GM21786 (cell line): ENCODE data around the gene DUOXA1.
"Not testable (repeated sequence)": the region's sequence is repeated elsewhere in the genome, so short reads cannot be mapped to it uniquely, and the experiment has no call there.

ENCODE experiments used
- ATAC-seq: cut with Tn5 transposase; IDR thresholded peaks from one replicate; pipeline ENCODE4 v1.9.1; 2021; ENCODE audit not compliant: unreplicated experiment

DUOXA1 gene

DNA sequence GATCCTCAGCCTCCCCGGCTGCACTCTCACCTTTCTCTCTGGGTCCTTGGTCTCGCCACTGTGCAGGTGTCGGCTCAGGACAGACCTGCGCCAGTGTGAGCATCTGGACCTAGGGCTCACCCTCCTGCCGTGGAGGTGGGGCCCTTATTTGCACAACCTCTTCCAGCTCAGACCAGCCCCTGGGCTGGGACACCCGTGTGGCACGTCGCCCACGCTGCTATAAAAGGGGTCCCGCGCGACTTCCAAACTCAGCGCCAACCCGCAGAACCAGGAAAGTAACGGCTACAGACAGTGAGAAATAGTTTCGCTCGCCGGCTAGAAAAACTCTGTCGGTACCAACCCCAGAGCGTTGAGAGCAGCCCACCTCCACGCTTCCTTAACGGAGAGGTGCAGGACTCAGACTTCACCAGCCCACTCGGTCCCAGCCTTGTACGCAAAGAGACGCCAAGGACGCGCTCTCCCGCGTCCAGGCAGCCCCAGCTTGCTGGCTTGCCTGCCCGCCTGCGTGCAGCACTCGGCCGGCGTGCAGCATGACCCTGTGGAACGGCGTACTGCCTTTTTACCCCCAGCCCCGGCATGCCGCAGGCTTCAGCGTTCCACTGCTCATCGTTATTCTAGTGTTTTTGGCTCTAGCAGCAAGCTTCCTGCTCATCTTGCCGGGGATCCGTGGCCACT is 15.5 kb downstream of the DUOXA1 start, which contains the start of the genes DUOX2 and DUOXA2:
DUOX2 (minus strand) TSS at position 97 of the 675 bp plus-strand sequence. CDS start 761 bp downstream, outside the sequence.
DUOXA2 (plus strand) TSS at position 251 of the 675 bp plus-strand sequence; CDS start at position 531, 280 bp downstream.
- ATAC-seq = no peak

DNA sequence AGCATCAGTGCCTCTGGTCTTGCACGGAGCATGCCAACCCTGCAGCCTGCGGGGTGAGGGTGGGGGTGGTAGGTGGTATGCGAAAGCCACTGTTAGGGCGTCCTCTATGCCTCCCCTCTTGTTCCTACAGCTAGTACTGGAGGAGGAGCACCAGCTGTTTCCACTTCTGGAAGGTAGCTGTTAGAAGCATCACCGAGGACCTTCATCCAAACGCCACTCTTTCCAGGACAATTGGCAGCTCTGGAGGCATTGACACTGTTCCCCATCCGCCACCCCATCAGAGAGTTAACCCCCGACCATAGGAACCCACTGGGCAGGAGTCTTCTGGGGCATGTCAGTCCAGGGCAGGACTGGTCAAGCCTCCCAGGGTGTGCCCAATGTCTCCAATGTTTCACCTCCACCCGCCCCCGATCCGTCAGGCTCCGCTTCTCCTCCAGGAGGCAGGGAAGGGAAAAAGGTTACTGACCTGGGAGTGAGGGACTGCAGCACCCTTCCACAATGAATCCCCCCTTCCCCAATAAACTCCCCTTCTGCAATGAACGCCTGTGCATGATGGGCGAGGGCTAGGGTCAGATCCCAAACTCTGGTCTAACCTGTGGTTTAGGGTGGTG is 16.2 kb downstream of the DUOXA1 start:
- ATAC-seq = no peak

DNA sequence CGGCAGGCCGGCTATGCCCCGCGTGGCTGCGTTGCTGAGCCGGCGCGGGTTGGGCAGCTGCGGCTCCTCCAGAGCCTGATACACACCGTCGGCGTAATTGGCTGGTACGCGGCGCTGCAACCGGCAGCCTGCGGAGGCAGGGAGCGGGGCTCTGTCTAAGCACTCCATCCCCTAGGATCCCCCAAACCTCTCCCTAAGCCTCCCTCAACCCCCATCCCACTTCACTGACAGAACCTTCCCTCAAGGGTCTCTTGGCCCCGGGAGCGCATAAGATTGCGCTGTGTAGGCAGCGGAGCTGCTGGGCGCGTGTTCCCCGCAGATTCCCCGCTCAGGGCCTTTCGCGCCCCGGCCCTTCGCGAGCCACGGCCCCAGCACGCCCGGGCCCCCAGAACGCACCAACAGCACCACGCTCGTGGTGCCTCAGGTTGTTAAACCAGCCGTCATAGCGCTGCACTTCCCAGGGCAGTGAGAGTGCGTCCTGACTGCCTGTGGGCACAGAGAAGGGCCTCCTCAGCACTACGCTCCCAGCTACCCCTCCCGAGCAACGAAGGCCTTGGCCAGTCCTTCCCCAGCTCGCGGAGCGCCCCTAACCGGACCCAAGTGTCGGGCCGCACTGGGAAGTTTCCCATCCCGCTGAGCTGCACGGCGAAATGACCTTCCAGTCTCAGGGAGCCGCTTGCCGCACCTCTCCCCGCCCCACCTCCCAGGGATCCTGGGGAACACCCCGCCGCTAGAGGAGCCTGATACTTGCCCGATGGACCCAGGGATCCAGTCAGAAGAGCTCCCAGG is 16.9 kb downstream of the DUOXA1 start:
- no peak for ATAC-seq

DNA sequence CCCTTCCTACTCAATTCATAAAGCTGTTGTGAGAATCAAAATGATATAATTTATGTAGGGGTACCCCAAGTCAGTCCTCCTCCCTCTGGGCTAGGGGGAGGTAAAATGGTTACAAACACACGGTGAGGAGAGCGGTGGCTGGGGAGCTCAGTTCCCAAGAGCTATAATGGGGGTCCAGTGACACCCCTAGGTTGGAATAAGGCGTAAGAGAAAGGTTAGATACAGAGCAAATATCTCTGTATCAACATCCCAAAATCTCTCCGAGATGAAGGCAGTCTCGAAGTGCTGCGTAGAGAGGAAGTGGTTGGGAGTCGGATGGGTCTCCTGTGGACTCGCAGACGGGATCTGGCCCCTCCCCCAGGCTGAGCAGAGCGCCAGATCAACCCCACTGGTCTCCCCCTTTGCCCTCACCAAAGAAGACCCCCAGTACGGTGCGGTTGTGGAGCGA is 17.5 kb downstream of the DUOXA1 start:
- ATAC-seq = no peak

DNA sequence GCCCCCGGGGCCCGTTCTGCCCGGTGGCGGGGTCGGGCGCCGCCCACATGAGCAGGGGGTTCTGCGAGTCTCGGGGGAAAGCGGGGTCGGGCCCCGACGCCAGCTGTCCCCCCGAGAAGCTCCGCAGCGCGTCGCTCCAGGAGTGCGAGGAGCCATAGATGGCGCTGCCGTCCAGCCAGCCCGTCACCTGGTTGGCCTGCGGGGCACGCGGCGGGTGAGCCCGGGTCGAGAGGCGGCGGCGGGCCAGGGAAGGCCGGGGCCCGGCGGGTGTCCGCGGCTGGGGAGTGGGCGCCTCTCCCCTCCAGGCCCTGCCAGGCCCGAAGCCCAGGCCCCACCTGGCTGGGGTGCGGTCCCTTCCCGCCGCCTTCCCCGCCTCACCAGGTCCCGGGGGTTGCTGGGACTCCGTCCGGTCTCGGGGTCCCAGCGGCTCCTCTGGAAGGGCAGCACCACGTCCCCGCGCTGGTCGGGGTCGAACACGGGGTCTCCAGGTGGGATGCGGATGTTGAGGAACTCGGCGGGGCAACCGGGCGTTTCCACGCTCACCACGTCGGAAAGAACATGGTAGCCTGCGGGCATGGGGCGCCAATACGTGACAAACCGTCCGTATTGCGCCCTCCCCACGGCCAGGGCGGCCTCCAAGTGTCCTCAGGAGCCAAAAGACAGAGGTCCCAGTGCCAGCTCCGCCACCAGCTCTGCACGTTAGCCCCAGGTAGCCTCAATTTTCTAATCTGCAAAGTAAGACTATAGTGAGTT is 18.1 kb downstream of the DUOXA1 start:
- no peak for ATAC-seq

DNA sequence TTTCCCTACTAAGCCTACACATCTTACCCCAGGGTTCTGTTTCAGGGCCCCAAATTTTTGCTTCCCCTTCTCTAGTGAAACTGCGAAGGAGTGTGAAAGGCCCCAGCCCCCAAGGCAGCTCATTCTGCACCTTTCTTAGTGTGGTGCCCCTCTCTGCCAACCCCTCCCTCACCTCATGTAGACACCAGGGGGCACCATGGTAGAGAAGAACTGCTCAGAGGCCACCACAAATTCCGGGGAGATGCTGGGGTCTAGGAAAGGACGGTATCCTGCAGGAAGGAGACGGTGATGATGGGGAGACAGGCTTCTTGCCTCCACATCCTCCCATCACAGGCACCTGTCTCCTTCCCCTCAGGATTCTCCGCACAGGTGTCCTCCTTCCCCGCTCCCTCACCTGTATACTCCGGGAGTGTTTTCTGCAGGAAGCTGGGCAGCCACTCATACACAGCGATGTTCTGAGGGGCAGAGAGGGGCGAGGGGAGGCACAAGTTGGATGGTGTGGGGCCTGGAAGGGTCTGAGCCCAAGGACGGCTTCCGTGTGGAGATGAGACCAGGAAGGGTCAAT is 19.3 kb downstream of the DUOXA1 start:
- no peak for ATAC-seq

DNA sequence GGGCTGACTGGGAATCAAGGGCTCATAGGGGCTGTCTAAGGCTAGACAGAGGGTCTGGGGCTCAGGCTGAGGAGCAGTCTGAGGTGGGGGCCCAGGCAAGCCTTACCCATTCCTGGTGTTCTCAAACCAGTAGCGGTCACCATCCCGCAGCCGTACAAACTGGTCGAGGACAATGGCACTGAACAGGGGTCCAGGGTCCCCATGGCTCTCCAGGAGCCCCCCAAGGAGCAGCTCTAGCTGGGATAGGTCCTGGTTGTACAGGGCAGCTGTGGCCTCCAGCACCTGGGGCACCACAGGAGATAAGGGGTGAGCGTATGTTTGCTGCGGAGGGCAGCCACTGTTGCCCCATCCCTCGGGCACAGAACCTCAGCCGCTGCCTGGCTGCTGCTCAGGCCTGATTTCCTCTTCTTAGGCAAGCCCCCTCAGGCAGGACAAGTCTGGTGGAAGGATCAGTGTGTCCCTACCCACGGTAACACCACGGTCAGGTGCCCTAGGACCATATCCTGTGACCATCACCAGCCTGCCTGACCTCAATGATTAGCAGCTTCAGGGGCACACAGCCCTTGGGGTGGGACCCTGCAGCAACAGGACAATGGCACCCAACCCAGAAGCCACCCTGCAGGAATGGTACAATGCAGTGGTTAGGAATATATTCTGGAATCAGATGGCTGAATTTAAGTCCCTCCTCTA is 21.6 kb downstream of the DUOXA1 start:
- no peak for ATAC-seq

DNA sequence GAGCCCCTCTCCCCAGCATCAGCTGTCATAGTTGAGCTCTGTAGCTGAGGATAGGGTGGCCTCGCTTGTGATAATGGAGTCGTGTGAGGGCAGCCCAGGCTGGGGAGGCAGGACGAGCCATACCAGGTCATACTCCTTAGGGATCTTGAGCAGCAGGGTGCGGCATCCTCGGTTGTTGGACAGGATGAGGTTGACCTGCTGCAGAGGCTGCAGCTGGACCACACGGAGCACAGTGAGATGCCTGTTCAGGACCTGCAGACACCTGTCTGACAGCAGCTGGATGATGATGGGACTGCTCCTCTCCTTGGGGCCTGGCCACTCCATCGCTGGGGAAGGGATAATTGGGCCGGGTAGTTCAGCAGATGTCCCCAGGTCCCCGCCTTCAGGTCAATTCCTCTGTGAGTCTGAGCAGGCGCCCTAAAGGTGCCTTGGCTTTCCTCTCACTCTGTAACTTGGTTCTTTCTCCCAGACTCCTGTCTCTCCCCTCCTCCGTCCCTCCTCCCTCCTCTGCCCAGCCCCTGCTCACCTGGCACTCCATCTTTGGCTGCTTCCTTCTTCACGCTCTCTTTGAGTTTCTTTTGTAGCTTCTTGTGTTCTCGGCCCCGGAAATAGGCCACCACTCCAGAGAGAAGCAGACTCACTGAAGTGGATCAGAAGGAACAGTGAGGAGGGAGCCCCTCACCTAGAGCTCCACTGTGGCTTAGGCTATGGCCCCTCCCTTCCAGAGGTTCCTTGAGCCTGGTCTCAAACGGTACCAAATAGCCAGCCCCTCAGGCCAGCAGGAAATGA is 23.5 kb downstream of the DUOXA1 start:
- no peak for ATAC-seq

DNA sequence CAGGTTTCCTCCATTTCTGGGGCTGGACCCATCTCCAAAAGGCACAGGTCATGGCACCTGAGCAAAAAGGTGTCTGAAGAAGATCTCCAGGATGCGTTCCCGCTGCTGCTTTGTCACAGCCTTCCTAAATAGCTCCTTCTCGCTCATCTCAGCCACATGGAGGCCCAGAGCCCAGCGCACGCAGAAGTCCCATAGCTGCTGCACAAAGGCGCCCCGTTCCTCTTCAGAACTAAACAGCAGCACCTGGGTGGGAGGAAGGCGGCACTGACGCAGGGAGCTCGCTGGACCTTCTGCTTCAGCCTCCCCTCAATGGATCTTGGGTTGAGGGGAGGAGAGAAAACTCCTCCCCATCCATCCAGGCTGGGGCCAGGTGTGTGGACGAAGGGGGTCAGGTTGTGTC is 24.1 kb downstream of the DUOXA1 start:
- no peak for ATAC-seq

DNA sequence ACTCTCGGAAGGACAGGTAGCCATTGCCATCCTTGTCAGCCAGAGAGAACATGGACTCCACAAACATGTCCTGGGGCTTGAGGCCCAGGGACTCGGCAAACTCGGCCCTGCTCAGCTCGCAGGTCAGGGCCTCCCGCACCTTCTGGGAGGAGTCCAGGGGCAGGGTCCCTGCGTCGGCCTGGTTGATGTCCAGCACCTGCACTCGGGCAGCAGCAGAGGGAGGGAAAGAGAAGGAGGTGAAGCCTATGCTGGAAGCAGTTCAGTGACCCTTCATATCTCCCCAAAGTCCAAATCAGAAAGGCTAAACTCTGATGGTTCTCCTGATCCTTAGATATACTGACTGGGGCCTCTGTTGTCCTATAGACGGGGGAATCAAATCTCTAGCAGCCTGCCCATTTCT is 25.5 kb downstream of the DUOXA1 start:
- not testable (repeated sequence) for ATAC-seq

DNA sequence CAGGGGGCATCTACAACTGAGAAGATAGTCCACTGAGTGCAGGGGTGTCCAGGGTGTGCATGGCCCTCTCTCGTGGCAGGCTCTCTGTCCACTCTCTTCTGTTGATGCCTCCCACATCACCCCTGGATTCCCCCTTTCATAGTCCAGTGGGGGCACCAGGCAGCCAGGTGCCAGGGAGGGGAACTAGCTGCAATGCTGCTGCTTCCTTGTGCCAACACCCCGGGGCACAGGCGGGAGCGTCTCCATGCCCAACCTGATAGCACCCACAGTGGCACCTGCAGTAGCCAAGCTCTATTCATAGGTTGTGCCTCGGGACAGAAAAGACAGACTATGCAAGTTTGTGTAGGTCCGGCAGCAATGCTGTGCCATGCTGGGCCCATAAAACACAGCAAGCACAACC is 27.5 kb downstream of the DUOXA1 start:
- ATAC-seq = no peak

DNA sequence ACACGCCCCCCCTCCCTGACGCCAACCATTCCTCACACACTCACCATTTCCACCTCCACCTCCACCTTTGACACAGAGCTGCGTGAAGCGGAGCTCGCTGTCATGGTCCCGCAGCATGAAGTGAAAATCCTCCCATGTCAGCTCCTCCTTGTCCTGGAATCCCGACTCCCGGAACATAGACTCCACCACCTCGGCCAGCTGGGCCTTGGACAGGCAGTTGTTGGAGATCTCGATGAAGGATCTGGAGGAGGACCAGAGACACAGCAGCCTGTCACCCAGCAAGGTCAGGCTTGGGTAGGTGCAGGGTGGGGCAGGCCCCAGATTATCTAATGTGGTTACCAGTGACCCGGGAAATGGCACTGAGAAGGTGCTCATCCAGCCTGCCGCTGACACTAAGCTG is 27.9 kb downstream of the DUOXA1 start:
- no peak for ATAC-seq

DNA sequence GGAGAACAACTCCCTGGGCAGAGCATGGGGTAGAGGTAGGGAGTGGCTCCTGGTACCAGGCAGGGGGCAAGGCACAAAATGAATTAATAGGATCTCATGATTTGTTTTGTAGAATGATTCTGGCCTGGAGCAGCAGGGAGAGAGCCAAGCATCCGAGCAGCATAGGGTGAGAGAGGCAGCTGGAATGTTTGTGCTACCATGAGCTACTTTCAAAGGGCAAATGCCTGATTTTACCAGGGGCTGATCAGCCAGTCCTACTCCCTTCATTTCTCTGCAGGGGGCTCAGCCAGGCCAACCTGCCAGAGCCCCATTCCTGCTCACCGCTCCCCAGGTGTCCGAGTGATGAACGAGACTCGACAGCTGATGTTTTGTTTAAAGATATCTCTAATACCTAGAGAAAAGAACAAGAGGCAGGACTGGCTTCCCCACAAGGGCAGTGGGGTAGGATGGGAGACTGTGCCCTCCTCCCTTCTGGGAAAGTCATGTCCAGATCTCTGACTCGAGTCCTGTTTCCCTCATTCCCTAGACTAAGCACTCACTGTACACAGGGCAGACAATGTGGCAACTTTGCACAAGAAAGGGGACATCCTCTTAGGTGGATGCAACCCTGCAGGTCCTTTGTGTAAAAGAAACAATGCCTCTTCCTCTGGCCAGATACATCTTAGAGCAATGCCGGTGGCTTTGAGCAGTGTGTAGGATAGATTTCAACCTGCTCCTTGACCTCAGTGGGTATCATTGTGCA is 28.6 kb downstream of the DUOXA1 start:
- ATAC-seq = no peak

DNA sequence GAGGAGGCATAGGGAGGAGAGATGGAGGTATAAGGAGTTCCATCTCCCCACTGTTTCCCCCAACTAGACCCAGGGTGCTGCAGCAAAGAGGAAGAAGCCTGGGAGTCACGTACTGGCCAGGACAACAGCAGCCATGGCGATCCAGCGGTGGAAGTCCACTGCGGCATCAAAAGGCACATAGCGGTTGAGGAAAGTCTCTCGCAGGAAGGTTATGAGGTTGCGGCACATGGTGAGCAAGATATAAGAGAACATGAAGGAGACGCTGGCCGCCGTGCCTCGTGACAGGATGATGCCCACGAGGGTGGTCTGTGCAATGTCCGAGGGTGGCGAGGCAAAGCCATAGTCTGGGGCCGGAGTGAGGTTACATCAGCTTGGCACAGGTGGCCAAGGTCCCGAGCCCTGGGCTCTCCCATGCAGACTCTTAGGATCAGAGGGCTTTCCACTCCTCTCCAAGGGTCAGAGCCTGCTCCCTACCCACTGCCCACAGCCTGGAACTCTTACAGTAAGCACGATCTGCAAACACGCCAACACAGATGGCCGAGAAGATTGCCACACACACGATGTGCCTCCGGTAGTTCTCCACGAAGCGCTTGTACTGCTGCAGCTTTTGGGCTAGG is 30.0 kb downstream of the DUOXA1 start:
- no peak for ATAC-seq

DNA sequence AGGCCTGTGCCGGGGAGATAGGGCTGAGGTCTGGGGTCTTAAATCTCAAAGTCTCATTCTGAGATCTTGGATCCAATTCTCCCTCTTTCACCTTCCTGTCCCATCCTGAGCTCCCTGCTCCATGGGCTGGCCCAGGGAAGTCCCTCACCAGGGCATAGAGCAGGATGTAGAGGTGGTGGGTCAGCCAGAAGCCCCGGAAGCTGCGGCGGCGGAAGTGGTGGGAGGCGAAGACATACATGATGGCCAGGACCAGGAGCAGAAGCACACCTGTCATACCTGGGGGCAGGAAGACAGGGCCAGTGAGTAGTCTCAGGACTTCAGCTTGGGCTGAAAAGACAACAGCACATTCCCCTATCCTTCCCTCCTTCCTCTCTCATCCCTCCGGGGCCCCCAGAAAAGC is 32.2 kb downstream of the DUOXA1 start:
- ATAC-seq = no peak

DNA sequence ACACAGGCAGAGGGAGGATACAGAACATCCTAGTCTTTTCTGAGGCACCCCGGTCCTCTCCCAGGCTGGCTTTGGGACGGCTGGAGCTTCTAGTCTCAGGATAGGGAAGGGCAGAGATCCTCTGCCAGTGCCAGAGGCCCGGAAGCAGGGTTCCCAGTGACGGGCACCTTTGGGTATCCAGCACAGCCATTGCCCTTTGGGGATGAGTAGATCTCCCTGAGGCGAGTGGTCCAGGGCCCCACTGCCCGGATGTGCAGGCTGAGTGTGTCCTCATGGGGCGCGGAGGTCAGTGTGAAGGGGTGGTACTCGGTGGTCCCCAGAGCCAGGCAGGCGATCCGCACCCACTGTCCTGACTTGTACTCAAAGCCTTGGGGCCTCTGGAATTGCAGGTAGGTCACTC is 34.0 kb downstream of the DUOXA1 start:
- ATAC-seq = no peak

DNA sequence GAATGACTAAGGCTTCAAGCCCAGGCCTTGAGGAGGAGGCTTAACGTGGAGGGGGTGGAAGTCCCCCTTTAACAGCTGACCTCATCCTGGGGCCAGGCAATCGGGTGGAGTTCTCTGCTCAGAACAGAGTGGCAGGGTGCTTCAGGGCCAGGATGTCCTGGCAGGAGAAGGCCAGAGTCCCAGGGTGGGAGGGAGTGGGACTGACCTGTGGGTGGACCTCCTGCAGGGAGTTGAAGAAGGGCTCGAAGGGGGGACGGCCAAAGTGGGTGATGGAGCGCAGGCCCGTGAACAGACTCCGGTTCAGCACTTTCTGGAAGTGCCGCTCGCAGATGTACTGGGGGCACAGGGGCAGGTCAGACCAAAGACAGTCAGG is 35.3 kb downstream of the DUOXA1 start:
- ATAC-seq = no peak

DNA sequence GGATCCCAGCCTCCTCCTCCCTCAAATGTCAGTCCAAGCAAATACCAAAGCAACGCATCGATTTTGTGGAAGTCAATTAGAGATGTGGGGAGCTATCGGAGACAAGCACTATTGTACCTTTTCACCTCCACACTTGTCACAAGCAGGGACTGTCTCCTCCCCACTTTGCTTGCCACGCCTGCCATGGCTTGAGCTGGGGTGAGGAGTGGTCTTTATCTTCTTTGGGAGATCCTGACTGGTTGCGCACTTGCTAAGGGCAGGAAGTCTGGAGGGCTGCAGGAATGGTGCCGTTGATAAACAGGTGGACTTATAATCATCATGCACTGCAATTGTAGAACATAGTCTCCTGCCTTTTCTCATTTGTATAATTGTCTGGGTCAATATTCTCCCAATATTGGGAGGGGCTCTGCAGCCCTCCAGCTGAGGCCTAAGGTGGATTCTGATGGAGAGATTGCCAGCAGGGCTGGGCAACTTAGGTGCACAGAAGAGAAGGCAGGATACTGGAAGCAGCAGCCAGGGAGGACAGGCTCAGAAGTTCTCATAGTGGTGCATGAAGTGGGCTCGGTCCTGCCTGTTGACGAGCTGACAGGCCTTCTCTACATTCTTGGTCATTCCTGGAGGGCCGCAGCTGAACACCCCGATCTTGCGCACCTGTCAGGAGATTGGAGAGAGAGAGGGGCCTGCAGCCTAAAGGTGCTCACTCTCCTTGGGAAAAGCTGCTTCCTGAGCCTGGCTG is 35.9 kb downstream of the DUOXA1 start:
- ATAC-seq = no peak
